ENCODE measurements around the gene KCNMB1. TPM values are rescaled to one million over a fixed set of nuclear protein-coding genes. Genes with fewer than 3 reads are reported as not detected.

Gene KCNMB1
- total and polyA plus RNA-seq, 8 donors = 0.05 to 0.94 (median 0.30) TPM

DNA sequence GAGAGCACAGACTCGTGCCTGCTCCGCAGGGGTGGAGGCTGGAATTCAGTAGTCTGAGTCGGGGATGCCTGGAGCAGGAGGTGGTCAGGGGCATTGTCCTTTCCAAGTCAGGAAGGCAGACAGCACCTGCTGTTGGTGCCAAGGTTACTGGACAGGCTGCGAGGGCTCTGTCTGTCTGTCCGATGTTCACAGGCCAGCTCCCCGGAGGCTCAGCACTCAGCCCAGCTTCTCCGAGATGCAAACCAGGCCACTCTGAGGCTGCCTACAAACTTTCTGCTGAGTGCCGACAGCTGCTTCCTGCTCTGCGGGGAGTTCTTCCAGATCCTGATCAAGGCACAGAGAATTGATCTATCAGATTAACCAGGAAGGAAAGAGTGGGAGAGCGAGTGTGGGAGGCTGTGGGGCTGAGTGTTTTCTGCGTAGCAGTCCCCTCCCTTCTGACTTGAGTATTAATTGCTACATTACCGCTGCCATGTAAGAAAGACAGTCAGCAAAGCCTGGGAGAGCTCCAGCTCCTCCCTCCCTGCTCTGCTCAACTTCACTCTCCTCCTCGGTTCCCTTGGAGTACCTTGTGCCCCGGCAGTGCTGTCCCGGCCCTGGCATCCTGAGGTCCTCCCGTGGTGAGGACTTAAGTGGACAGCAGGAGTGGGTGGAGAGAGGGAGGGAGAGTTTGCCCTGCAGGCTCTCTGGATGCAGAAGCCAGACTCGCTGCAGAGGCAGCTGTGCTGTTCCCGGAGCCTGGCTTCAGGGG, 36.0 kb downstream of the KCNMB1 start:
- no peak overlapping the region for H3K27ac ChIP-seq
- no peaks in the 10 kb centered on the region for H3K36me3 ChIP-seq
- H3K27me3 ChIP-seq = peaks cover 0 to 6% (median 2%) of the 10 kb centered on the region in 4 donors
- 30 to 32% methylated on average over 18 of the region's 18 CpGs for WGBS, 2 donors
- no peaks in the 10 kb centered on the region for H3K9me3 ChIP-seq
- FAIRE-seq (no peak), DNase-seq (no peak), ATAC-seq (peak in 2 of 4 donors; percentile 29 to 40)
- intact Hi-C loops (cut with DNase I) = no loop called here
- TF ChIP-seq, protein P1, sequence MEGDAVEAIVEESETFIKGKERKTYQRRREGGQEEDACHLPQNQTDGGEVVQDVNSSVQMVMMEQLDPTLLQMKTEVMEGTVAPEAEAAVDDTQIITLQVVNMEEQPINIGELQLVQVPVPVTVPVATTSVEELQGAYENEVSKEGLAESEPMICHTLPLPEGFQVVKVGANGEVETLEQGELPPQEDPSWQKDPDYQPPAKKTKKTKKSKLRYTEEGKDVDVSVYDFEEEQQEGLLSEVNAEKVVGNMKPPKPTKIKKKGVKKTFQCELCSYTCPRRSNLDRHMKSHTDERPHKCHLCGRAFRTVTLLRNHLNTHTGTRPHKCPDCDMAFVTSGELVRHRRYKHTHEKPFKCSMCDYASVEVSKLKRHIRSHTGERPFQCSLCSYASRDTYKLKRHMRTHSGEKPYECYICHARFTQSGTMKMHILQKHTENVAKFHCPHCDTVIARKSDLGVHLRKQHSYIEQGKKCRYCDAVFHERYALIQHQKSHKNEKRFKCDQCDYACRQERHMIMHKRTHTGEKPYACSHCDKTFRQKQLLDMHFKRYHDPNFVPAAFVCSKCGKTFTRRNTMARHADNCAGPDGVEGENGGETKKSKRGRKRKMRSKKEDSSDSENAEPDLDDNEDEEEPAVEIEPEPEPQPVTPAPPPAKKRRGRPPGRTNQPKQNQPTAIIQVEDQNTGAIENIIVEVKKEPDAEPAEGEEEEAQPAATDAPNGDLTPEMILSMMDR (IDR thresholded peaks at IDR 0.05) = no peak
- no peak overlapping the region for H3K4me3 ChIP-seq
- peaks cover 4 to 7% (median 4%) of the 10 kb centered on the region in 3 donors for H3K4me1 ChIP-seq

DNA sequence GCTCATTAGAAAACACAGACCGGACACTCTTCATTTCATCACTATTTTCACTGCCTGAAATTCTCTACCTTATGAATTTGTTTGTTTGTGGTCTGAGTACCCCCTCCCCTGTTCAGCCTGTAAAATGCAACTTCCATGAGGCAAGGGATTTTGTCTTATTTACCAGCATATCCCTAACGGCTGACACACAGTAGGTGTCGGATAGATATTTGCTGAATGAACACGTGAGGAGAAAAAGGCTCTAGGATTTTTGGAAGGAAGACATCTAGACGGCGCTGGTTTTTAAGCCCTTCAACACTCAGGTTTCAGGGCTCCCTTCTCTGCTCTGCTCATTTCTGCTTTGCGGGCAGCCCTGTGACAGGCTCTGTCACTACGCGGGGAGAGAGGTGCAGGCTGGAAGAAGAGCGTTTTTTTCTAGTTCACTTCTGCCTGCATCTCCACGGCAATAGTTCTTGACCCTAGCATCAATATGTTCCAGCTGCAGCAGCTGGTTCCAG, 41.0 kb downstream of the KCNMB1 start:
- ATAC-seq = peak in 1 of 4 donors; percentile 44
- Histone ChIP-seq H3K9me3 (no peaks in the 10 kb centered on the region), H3K27ac (no peak overlapping the region), H3K4me1 (no peaks in the 10 kb centered on the region), H3K27me3 (peaks cover 0 to 6% (median 2%) of the 10 kb centered on the region in 4 donors), H3K36me3 (no peaks in the 10 kb centered on the region), H3K4me3 (no peak overlapping the region)
- no peak for DNase-seq
- intact Hi-C loops (cut with DNase I) = no loop called here
- TF ChIP-seq, protein P1 (IDR thresholded peaks at IDR 0.05) = no peak
- FAIRE-seq = no peak
- WGBS, 2 donors = 48 to 52% methylated on average over 11 of the region's 11 CpGs

DNA sequence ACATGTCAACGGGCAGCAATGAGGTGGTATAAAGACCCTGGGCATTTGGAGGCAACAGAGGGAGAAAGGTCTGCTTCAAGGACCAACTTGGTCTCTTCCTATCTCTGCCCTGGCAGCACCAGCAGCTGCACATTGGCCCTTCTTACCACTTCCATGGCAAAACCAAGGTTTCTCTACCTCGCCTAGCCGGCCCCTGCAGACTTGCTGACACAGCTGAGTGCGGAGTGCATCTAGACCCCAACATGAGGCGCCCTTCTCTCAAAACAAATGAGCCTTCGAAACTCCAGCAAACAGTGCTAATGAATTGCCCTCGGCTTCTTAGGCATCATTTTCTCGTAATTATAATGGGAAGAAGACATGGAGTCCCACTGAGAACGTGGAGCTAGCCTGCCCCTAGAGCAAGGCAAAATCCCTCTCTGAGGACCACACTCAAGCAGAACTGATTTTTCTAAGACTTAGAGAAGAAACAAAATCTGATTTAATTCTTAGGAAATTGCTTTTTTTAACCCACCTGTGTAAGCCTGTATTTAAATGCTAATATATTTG, 42.1 kb downstream of the KCNMB1 start:
- TF ChIP-seq, protein P1 (IDR thresholded peaks at IDR 0.05) = no peak
- intact Hi-C loops (cut with DNase I) = no loop called here
- 60 to 67% methylated on average over 9 of the region's 9 CpGs for WGBS, 2 donors
- FAIRE-seq (no peak), ATAC-seq (no peak), DNase-seq (no peak)
- H3K9me3 ChIP-seq = no peaks in the 10 kb centered on the region
- H3K4me3 ChIP-seq = no peak overlapping the region
- H3K27ac ChIP-seq = no peak overlapping the region
- H3K36me3 ChIP-seq = no peaks in the 10 kb centered on the region
- H3K27me3 ChIP-seq = peaks cover 0 to 4% (median 0%) of the 10 kb centered on the region in 4 donors
- H3K4me1 ChIP-seq = no peaks in the 10 kb centered on the region

- DNase-seq = no peak
- Histone ChIP-seq H3K27me3 (peaks cover 0 to 4% (median 0%) of the 10 kb centered on the region in 4 donors), H3K4me3 (no peak overlapping the region), H3K36me3 (no peaks in the 10 kb centered on the region), H3K27ac (no peak overlapping the region), H3K9me3 (no peaks in the 10 kb centered on the region), H3K4me1 (no peaks in the 10 kb centered on the region)
- WGBS, 2 donors = 58 to 64% methylated on average over 1 of the region's 1 CpG
- FAIRE-seq = no peak
- TF ChIP-seq, protein P1 (IDR thresholded peaks at IDR 0.05) = no peak
- intact Hi-C loops (cut with DNase I) = no loop called here
- no peak for ATAC-seq
These were observed 43.2 kb downstream of the KCNMB1 start for GRCh38 chr5:170345971-170346370.

DNA sequence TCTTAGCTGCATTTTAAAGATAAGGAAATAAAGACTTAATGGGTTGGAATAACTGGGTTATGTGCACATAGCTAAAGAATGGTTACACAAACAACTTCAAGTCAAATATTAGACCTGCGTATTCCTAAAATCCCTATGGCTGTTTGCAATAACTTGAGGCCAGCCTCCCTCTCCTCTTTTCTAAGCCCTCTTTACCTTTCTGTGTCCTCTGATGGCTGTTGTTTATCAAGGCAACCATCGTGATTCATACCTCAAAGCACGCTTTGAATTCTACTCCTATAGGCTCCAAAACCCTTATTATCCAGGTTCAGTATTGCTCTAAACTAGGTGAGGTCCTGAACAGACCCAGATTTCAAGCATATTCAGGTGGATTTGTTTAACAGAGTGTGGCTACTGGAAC, 46.0 kb downstream of the KCNMB1 start:
- intact Hi-C loops (cut with DNase I) = no loop called here
- Histone ChIP-seq H3K36me3 (no peaks in the 10 kb centered on the region), H3K4me1 (no peaks in the 10 kb centered on the region), H3K27me3 (no peaks in the 10 kb centered on the region), H3K9me3 (no peaks in the 10 kb centered on the region), H3K27ac (no peak overlapping the region), H3K4me3 (no peak overlapping the region)
- TF ChIP-seq, protein P1 (IDR thresholded peaks at IDR 0.05) = no peak
- DNase-seq = no peak
- FAIRE-seq = no peak
- 64 to 70% methylated on average over 3 of the region's 3 CpGs for WGBS, 2 donors
- ATAC-seq = no peak
